K562 (cell line): Measurements from ENCODE around the gene SPDYA. TPM values are rescaled to one million over a fixed set of nuclear protein-coding genes. Genes with fewer than 3 reads are reported as not detected.

Source experiments
- ARID2 ChIP-seq: fragments of 450-650 bp; IDR thresholded peaks from 2 replicates; pipeline ENCODE4 v1.6.1; 2017; ENCODE audit warnings: antibody characterized with exemption, mild to moderate bottlenecking
- BCLAF1 ChIP-seq, 2 experiments: fragments of 450-650 bp in 1 of 2; IDR thresholded peaks; 2 replicates each; pipeline ENCODE4 v1.6.1; 2011 to 2017; ENCODE audit warnings: low read depth in 2 of 2, antibody characterized with exemption in 1 of 2, borderline replicate concordance in 1 of 2, low read length in 1 of 2, mild to moderate bottlenecking in 1 of 2, mixed read lengths in 1 of 2; ENCODE audit not compliant: control insufficient read depth in 1 of 2
- BDP1 ChIP-seq: IDR thresholded peaks from 3 replicates; pipeline ENCODE4 v1.6.1; 2011; ENCODE audit not compliant: insufficient read length, insufficient read depth
- CAMTA2 ChIP-seq: fragments of 250-450 bp; sonication (Bioruptor Pico); conservative IDR thresholded peaks from 2 replicates; pipeline ENCODE4 v1.5.1; 2022
- ELF2 ChIP-seq: fragments of 250-450 bp; sonication (Bioruptor Pico); IDR thresholded peaks from 2 replicates; pipeline ENCODE4 v1.5.0; 2021; ENCODE audit warnings: mild to moderate bottlenecking
- GTF2A2 ChIP-seq: IDR thresholded peaks from 2 replicates; pipeline ENCODE4 v1.6.1; 2016; ENCODE audit warnings: mild to moderate bottlenecking, missing genetic modification characterization, missing compliant biosample characterization
- HMGXB4 ChIP-seq: sonication (generic); formaldehyde crosslinking; IDR thresholded peaks from 2 replicates; pipeline ENCODE4 v1.8.1; 2023; ENCODE audit warnings: mild to moderate bottlenecking, missing genetic modification reagents
- MBD2 ChIP-seq: sonication (generic); IDR thresholded peaks from 2 replicates; pipeline ENCODE4 v1.6.1; 2016; ENCODE audit warnings: low read depth, borderline replicate concordance
- NCOA6 ChIP-seq: fragments of 450-650 bp; IDR thresholded peaks from 2 replicates; pipeline ENCODE4 v1.6.1; 2017; ENCODE audit warnings: mild to moderate bottlenecking
- POLR2AphosphoS5 ChIP-seq: IDR thresholded peaks from 2 replicates; pipeline ENCODE4 v1.6.1; 2011; ENCODE audit warnings: mild to moderate bottlenecking, low read depth, low read length, moderate library complexity; ENCODE audit not compliant: control insufficient read depth, insufficient read depth
- RFX1 ChIP-seq: fragments of 450-650 bp; IDR thresholded peaks from 2 replicates; pipeline ENCODE4 v1.6.1; 2016; ENCODE audit warnings: mild to moderate bottlenecking, moderate library complexity
- USF2 ChIP-seq: sonication (generic); formaldehyde crosslinking; IDR thresholded peaks from 2 replicates; pipeline ENCODE4 v1.5.0; 2020; ENCODE audit warnings: missing genetic modification reagents
- polyA plus RNA-seq, 8 experiments: library from polyadenylated mRNA; depleted of rRNA in 4 of 8; stranded (reverse) in 5 of 8; unstranded in 3 of 8; fragments of >200 nt; fragmentation: Nextera tagmentation in 2 of 8; fragmentation: Illumina TruSeq in 1 of 8; extraction: Ambion mirVana in 2 of 8; extraction: Trizol in 1 of 8; gene quantifications; 2 replicates each; pipeline versions ENCODE4 v1.2.1 to v1.2.3, GENCODE V29; 2011 to 2014; ENCODE audit warnings: inconsistent platforms in 1 of 8, missing spikeins in 1 of 8
- total RNA-seq, 7 experiments: library from RNA; depleted of rRNA in 6 of 7; stranded (reverse); fragments of >200 nt in 6 of 7; fragmentation: Illumina TruSeq in 2 of 7; extraction: Trizol in 2 of 7; gene quantifications; 2 replicates each; pipeline versions ENCODE4 v1.2.1 to v1.2.3, GENCODE V29; 2011 to 2021; ENCODE audit warnings: low replicate concordance in 1 of 7
- TF ChIP-seq, protein P1 (sequence below), 2 experiments: fragments of 450-650 bp; IDR thresholded peaks; 2 replicates each; pipeline ENCODE4 v1.6.1; 2016; ENCODE audit warnings: mild to moderate bottlenecking in 2 of 2, borderline replicate concordance in 1 of 2, low read depth in 1 of 2, moderate library complexity in 1 of 2

SPDYA gene
- total and polyA plus RNA-seq, 9 of the 15 experiments (the other 6 are each of a cell fraction or from before 2014, with no cell fraction given): 0.05 to 1.6 (median 0.30) TPM; not detected in 1

GRCh38 chr2:28894470-28895188 lies 84.0 kb downstream of the SPDYA start, which contains the start of gene WDR43 (continued):
- TF ChIP-seq, protein P1, sequence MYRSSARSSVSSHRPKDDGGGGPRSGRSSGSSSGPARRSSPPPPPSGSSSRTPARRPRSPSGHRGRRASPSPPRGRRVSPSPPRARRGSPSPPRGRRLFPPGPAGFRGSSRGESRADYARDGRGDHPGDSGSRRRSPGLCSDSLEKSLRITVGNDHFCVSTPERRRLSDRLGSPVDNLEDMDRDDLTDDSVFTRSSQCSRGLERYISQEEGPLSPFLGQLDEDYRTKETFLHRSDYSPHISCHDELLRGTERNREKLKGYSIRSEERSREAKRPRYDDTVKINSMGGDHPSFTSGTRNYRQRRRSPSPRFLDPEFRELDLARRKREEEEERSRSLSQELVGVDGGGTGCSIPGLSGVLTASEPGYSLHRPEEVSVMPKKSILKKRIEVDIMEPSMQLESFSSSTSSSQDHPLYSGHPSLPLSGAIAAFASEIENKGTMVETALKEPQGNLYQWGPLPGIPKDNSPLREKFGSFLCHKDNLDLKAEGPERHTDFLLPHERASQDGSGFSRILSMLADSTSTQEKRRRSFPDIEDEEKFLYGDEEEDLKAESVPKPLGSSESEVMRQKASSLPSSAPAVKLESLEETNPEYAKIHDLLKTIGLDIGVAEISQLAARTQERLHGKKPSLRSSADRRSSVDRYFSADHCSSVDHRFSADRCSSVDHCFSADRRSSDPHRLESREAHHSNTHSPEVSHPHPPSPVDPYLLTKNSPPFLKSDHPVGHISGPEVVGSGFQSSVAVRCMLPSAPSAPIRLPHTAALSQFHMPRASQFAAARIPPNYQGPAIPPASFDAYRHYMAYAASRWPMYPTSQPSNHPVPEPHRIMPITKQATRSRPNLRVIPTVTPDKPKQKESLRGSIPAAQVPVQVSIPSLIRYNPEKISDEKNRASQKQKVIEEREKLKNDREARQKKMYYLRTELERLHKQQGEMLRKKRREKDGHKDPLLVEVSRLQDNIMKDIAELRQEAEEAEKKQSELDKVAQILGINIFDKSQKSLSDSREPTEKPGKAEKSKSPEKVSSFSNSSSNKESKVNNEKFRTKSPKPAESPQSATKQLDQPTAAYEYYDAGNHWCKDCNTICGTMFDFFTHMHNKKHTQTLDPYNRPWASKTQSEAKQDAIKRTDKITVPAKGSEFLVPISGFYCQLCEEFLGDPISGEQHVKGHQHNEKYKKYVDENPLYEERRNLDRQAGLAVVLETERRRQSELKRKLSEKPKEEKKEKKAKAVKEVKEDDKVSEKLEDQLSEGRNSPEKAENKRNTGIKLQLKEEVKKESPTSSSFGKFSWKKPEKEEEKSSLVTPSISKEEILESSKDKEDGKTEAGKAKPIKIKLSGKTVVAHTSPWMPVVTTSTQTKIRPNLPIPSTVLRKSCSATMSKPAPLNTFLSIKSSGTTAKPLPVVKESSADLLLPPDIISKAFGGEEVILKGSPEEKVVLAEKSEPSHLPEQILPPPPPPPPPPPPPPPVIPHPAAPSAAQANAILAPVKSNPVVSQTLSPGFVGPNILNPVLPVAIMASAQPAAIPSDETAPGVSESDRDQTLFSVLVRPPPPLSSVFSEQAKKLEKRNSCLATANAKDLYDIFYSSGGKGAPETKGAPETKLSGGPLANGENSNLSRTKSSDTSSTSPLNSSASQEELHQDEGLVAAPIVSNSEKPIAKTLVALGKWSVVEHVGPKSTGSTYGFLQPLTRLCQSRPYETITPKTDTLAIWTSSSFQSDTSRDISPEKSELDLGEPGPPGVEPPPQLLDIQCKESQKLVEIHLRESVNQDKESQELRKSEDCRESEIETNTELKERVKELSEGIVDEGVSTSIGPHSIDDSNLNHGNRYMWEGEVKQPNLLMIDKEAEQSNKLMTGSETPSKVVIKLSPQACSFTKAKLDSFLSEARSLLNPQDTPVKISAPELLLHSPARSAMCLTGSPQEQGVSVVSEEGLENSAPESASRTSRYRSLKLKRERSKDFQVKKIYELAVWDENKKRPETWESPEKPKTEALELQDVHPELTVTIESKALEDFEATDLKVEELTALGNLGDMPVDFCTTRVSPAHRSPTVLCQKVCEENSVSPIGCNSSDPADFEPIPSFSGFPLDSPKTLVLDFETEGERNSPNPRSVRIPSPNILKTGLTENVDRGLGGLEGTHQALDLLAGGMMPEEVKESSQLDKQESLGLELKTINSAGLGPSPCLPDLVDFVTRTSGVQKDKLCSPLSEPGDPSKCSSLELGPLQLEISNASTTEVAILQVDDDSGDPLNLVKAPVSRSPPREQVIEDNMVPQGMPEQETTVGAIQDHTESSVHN (IDR thresholded peaks at IDR 0.05; ENCODE audit: borderline replicate concordance in 1 of 2, low read depth in 1 of 2): no peak
- TF ChIP-seq HMGXB4 (peak; percentile 89), MBD2 (peak; percentile 69; the same call in 1 of the 2 replicates), GTF2A2 (tag) (no peak), POLR2AphosphoS5 (peak; percentile 88), ARID2 (no peak), BDP1 (no peak), BCLAF1 (IDR thresholded peaks at IDR 0.05; ENCODE audit: borderline replicate concordance in 1 of 2, control insufficient read depth in 1 of 2, low read depth in 2 of 2, low read length in 1 of 2) (no peak), ELF2 (CRISPR knock-in tag) (peak; percentile 79; the same call in 1 of the 2 replicates), CAMTA2 (no peak), USF2 (peak; percentile 85), RFX1 (no peak), NCOA6 (no peak)
